Muscle layer of duodenum (tissue), 2 donors: ENCODE results near the gene WDR70.
"Not testable (repeated sequence)": the region's sequence is repeated elsewhere in the genome, so short reads cannot be mapped to it uniquely, and the experiment has no call there.

Source experiments
- H3K27ac ChIP-seq: one replicate; pipeline ENCODE4 v1.7.0; 2013; ENCODE audit warnings: mild to moderate bottlenecking, low read length
- H3K27me3 ChIP-seq: one replicate; pipeline ENCODE4 v1.7.0; 2013; ENCODE audit warnings: low read depth, mild to moderate bottlenecking, control low read depth, low read length
- H3K36me3 ChIP-seq, 2 donors: one replicate each; pipeline ENCODE4 v1.7.0; 2013; ENCODE audit warnings: low read length in 2 of 2, control low read depth in 1 of 2, mild to moderate bottlenecking in 1 of 2; ENCODE audit not compliant: insufficient read depth in 2 of 2, control insufficient read depth in 1 of 2
- H3K4me1 ChIP-seq, 2 donors: one replicate each; pipeline ENCODE4 v1.7.0; 2013; ENCODE audit warnings: low read length in 2 of 2, mild to moderate bottlenecking in 2 of 2, control low read depth in 1 of 2, moderate library complexity in 1 of 2; ENCODE audit not compliant: insufficient read depth in 2 of 2, control insufficient read depth in 1 of 2
- H3K4me3 ChIP-seq, 2 donors: one replicate each; pipeline ENCODE4 v1.7.0; 2013; ENCODE audit warnings: low read length in 2 of 2, low read depth in 1 of 2, mild to moderate bottlenecking in 1 of 2
- H3K9me3 ChIP-seq, 2 donors: one replicate each; pipeline ENCODE4 v1.7.0; 2013; ENCODE audit warnings: low read length in 2 of 2, control low read depth in 1 of 2, mild to moderate bottlenecking in 1 of 2; ENCODE audit not compliant: control insufficient read depth in 1 of 2
- donor health status: healthy.

Gene WDR70

DNA sequence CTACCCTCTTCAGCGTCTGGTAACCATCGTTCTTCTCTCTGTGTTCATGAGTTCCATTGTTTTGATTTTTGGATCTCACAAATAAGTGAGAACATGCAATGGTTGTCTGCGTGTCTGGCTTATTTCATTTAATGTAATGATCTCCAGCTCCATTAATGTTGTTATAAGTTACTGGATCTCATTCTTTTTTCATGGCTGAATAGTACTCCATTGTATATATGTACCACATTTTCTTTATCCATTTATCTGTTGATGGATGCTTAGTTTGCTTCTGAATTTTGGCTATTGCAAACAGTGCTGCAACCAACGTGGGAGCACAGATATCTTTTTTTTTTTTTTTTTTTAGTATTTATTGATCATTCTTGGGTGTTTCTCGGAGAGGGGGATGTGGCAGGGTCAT is 139.2 kb downstream of the WDR70 start:
- H3K4me1 ChIP-seq, H3K4me3 ChIP-seq, H3K9me3 ChIP-seq, H3K36me3 ChIP-seq, H3K27me3 ChIP-seq, H3K27ac ChIP-seq: not testable (repeated sequence)

GRCh38 chr5:37519304-37519703 is 140.2 kb downstream of the WDR70 start:
- no peak overlapping the region for H3K4me3 ChIP-seq
- H3K36me3 ChIP-seq = no peaks in the 10 kb centered on the region
- no peaks in the 10 kb centered on the region for H3K27me3 ChIP-seq
- no peaks in the 10 kb centered on the region for H3K9me3 ChIP-seq
- no peaks in the 10 kb centered on the region for H3K4me1 ChIP-seq
- no peak overlapping the region for H3K27ac ChIP-seq

DNA sequence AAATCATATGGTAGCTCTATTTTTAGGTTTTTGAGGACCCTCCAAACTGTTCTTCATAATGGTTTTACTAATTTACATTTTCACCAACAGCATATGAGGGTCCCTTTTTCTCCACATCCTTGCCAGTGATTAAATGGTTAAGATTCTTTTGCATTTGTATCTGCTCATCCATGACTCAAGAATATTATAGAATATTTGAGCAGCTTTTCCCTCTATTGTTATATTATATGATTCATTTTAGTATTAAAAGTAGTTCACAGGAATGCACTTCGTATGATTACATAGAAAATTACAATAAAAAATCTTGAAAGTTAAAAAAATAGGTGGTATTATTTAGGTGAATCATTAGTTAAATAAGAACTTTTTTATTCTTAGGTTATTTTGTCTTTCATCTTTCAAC is 140.7 kb downstream of the WDR70 start:
- H3K27me3 ChIP-seq = no peaks in the 10 kb centered on the region

DNA sequence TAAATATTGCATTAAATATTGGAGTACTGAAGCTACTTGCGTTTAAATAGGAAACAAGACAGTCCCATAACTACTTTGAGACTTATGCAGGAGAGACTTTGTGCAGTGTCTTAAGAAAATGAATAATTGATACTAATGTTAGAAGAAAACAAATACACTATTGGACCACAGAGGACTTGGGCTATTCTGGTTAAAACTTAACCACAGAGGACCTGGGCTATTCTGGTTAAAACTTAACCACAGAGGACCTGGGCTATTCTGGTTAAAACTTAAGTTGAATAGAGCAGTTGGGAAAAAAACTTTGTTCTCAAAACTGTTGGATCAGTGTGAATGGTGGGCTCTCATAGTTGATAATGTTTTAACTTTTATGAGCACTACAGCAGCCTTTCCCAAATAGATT is 141.7 kb downstream of the WDR70 start:
- Histone ChIP-seq H3K9me3 (no peaks in the 10 kb centered on the region), H3K36me3 (no peaks in the 10 kb centered on the region), H3K4me1 (no peaks in the 10 kb centered on the region), H3K4me3 (no peak overlapping the region), H3K27ac (no peak overlapping the region), H3K27me3 (no peaks in the 10 kb centered on the region)

More for the DNA sequence above, 140.7 kb downstream of the WDR70 start:
- no peaks in the 10 kb centered on the region for H3K9me3 ChIP-seq
- H3K4me1 ChIP-seq = no peaks in the 10 kb centered on the region
- no peak overlapping the region for H3K27ac ChIP-seq
- H3K4me3 ChIP-seq = no peak overlapping the region
- no peaks in the 10 kb centered on the region for H3K36me3 ChIP-seq

DNA sequence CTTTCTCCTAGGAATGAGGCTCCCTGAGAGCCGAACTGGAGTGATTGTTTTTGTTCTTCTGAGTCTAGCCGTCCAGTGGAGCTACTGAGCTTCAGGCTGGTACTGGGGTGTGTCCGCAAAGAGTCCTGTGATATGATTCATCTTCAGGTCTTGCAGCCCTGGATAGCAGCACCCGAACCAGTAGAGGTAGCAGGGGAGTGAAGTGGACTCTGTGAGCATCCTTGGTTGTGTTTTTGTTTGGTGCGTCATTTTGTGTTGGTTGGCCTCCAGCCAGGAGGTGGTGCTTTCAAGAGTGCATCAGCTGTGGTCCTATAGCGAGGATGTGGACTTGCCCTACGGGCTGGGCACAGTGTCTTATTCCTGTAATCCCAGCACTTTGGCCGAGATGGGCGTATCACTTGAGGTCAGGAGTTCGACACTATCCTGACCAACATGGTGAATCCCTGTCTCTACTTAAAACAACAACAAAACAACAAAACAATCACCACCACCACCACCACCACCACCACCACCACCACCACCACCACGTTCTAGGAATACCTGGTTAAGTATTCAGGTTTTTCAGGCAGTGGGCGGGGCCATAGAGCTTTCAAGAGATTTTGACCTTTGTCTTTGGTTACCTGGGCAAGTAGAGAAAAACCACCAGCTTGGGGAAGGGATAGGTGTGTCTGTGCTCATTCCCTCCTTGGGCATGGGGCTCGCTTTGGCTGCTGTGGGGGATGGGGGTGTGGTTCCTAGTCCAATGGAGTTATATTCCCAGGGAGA is 154.0 kb downstream of the WDR70 start:
- no peaks in the 10 kb centered on the region for H3K27me3 ChIP-seq
- H3K4me3 ChIP-seq = no peak overlapping the region

DNA sequence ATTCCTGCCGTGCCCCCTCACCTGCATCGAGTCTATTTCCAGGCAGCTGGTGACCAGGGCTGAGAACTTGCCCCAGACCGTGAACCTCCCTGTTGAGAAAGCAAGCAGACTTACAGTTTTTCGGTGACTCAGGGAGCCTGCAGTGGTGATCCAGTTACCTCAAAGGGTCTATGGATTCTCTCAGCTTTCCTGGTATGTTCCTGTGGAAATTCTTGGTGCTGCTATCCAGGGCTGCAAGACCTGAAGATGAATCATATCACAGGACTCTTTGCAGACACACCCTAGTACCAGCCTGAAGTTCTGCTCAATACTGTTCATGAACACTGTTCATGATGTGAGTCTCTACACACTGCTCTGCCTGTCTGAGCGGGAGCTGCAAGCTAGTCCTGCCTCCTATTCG is 154.7 kb downstream of the WDR70 start:
- Histone ChIP-seq H3K27me3 (no peaks in the 10 kb centered on the region), H3K4me1 (no peaks in the 10 kb centered on the region), H3K9me3 (no peaks in the 10 kb centered on the region), H3K27ac (no peak overlapping the region), H3K4me3 (no peak overlapping the region), H3K36me3 (peaks cover 4 to 5% of the 10 kb centered on the region in 2 donors)

More for the DNA sequence above, 154.0 kb downstream of the WDR70 start:
- no peak overlapping the region for H3K27ac ChIP-seq
- H3K36me3 ChIP-seq = peaks cover 4 to 5% of the 10 kb centered on the region in 2 donors
- no peaks in the 10 kb centered on the region for H3K9me3 ChIP-seq
- H3K4me1 ChIP-seq = no peaks in the 10 kb centered on the region

DNA sequence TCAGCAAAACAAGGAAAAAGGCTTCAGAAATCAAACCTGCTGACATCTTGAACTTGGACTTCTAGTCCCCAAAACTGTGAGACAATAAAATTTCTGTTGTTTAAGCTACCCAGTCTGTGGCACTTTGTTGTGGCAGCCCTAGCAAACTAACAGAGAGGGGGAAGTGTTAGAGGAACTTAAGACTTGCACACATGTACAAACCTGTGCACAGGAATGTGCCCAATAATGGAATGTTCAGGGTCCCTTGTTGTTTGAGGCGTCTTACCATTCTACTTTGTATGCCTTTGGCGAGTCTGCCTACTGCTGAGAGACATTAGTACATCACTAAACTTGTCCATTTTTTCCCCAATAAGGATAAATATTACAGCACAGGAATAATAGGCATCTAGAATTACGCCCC is 160.3 kb downstream of the WDR70 start:
- H3K9me3 ChIP-seq = no peaks in the 10 kb centered on the region
- no peaks in the 10 kb centered on the region for H3K36me3 ChIP-seq
- H3K27ac ChIP-seq = no peak overlapping the region
- no peaks in the 10 kb centered on the region for H3K4me1 ChIP-seq
- H3K4me3 ChIP-seq = no peak overlapping the region
- H3K27me3 ChIP-seq = no peaks in the 10 kb centered on the region

GRCh38 chr5:37543216-37543615 is 164.1 kb downstream of the WDR70 start:
- no peaks in the 10 kb centered on the region for H3K9me3 ChIP-seq
- H3K4me1 ChIP-seq = no peaks in the 10 kb centered on the region
- H3K4me3 ChIP-seq = no peak overlapping the region
- no peaks in the 10 kb centered on the region for H3K36me3 ChIP-seq
- no peak overlapping the region for H3K27ac ChIP-seq
- H3K27me3 ChIP-seq = no peaks in the 10 kb centered on the region

DNA sequence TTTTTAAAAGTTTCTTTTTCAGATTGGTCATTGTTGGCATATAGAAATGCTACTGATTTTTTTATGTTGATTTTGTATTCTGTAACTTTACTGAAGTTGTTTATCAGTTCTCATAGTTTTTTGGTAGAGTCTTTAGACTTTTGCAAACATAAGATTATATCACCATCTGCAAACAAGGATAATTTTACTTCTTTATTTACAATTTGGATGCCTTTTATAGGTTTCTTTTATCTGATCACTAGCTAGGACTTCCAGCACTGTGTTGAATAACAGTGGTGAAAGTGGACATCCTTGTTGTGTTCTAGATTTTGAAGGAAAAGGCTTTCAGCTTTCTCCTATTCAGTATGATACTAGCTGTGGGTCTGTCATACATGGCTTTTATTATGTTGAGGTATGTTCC is 170.3 kb downstream of the WDR70 start:
- H3K9me3 ChIP-seq = peaks cover 0 to 4% of the 10 kb centered on the region in 2 donors
- no peak overlapping the region for H3K4me3 ChIP-seq

DNA sequence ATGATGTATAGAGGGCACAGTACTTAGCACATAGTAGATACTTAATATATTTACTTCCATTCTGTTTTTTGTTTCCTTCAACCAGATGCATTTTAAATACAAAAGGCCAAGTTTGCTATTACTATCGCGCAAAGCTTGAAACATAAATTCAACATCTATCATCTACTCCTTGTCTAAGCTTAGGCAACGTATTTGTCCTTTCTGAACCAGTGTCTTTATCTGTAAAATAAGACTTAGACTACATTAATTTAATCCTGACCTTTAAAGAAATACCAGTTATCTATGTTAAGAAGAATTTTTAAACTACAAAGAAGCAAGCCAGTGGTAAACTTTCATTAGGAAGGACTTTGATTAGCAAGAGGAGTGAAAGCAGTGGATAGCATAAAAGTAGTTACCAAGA is 173.0 kb downstream of the WDR70 start:
- Histone ChIP-seq H3K36me3 (no peaks in the 10 kb centered on the region), H3K27ac (no peak overlapping the region), H3K9me3 (peaks cover 0 to 5% of the 10 kb centered on the region in 2 donors), H3K4me3 (no peak overlapping the region), H3K27me3 (no peaks in the 10 kb centered on the region), H3K4me1 (peaks cover 5 to 6% of the 10 kb centered on the region in 2 donors)

More for the DNA sequence above, 170.3 kb downstream of the WDR70 start:
- Histone ChIP-seq H3K27me3 (no peaks in the 10 kb centered on the region), H3K36me3 (no peaks in the 10 kb centered on the region), H3K4me1 (peaks cover 5 to 6% of the 10 kb centered on the region in 2 donors), H3K27ac (no peak overlapping the region)

DNA sequence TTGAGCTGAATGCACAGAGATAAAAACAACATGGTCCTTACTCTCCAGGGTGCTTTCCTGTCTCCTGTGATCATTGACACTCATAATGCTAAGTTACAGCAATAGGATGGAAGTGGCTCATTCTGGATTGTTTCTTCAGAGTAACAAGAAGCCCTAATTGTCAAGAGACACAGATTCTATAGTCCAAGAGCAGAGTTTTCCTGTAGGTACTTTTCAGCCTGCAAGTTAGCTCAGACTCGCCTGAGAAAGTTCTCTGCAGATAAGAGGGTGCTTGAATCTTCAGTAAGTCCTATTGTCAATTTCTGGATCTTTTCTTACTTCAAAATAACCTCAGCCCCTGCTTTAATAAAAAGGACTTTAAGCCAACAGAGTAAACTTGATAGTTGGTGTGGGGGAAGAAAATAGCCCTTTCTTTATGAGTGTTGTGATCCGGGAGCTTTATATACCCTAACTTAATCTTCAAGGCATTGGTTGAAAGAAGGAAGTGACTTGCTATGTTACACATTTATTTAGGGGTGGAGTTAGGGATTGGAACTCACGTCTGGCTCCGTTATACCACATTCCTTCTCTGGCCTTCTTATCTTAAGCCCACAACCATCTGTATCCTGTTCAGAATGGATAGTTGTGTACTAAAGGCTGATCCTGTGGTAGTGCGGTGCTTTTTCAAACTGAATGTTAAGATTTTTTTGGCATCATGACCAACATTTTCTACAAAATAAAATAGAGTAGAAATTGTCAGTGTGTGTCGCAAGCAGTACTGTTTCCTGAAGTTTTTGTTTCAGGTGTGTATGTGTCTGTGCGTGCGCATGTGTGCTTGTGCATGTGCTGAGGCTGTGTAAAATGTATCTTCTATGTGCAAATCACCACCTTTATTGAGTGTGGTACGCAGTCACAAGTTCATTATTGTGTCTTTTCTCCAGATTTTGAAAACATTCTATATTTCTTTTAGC is 173.9 kb downstream of the WDR70 start:
- peaks cover 5 to 6% of the 10 kb centered on the region in 2 donors for H3K4me1 ChIP-seq
- H3K27ac ChIP-seq = no peak overlapping the region
- no peaks in the 10 kb centered on the region for H3K27me3 ChIP-seq
- peaks cover 0 to 5% of the 10 kb centered on the region in 2 donors for H3K9me3 ChIP-seq
- H3K4me3 ChIP-seq = no peak overlapping the region
- H3K36me3 ChIP-seq = no peaks in the 10 kb centered on the region
